T-cell (primary cell): Measurements from ENCODE around the gene DCTN2. TPM values are rescaled to one million over a fixed set of nuclear protein-coding genes. Genes with fewer than 3 reads are reported as not detected.
"Not testable (repeated sequence)": the region's sequence is repeated elsewhere in the genome, so short reads cannot be mapped to it uniquely, and the experiment has no call there.

Experiments
- ATAC-seq, 4 experiments: fragments of 200-7000 bp in 3 of 4; fragments of 150-1000 bp in 1 of 4; cut with Tn5 transposase; replicated peaks in 1 of 4; 1 replicate in 3 of 4; 2 replicates in 1 of 4; pipeline ENCODE4 v1.10.0; 2021; ENCODE audit warnings: moderate library complexity in 3 of 4, mild to moderate bottlenecking in 2 of 4, moderate number of reproducible peaks in 1 of 4
- CTCF ChIA-PET, 2 donors: fragments of 300-600 bp; sonication (Branson Sonifier 250); formaldehyde crosslinking; loops; one replicate each; lab custom pipeline; 2022; ENCODE audit warnings: antibody characterized with exemption in 2 of 2; lab: Charles Lee
- POLR2A ChIA-PET, 2 donors: fragments of 300-600 bp; sonication (Branson Sonifier 250); formaldehyde crosslinking; loops; one replicate each; lab custom pipeline; 2022; ENCODE audit warnings: antibody characterized with exemption in 2 of 2; lab: Charles Lee
- DNase-seq, 35 experiments: peaks; one replicate each; pipeline versions ENCODE4 v3.0.0 to v3.0.0-alpha.2; 2013 to 2023
- H3K27ac ChIP-seq: one replicate; pipeline ENCODE4 v1.5.1; 2013; ENCODE audit warnings: low read length
- H3K27me3 ChIP-seq, 2 experiments: replicated peaks in 1 of 2; 1 replicate in 1 of 2; 2 replicates in 1 of 2; pipeline versions ENCODE4 v1.6.1 to v1.7.0; 2013; ENCODE audit warnings: low read length in 1 of 2, mixed read lengths in 1 of 2; ENCODE audit not compliant: control insufficient read depth in 2 of 2, insufficient read depth in 2 of 2; ENCODE audit errors: extremely low read depth in 1 of 2
- H3K36me3 ChIP-seq, 2 donors: 1 replicate in 1 of 2; 2 replicates in 1 of 2; pipeline versions ENCODE4 v1.6.1 to v1.7.0; 2013; ENCODE audit warnings: low read length in 1 of 2; ENCODE audit not compliant: control insufficient read depth in 2 of 2, insufficient read depth in 1 of 2; ENCODE audit errors: extremely low read depth in 1 of 2
- H3K4me1 ChIP-seq, 2 experiments: 1 replicate in 1 of 2; 2 replicates in 1 of 2; pipeline versions ENCODE4 v1.6.1 to v1.7.0; 2013; ENCODE audit warnings: low read length in 2 of 2, mixed read lengths in 1 of 2; ENCODE audit not compliant: insufficient read depth in 2 of 2, control insufficient read depth in 1 of 2; ENCODE audit errors: extremely low read depth in 1 of 2
- H3K4me3 ChIP-seq, 2 donors: 1 replicate in 1 of 2; 2 replicates in 1 of 2; pipeline versions ENCODE4 v1.5.1 to v1.7.0; 2013; ENCODE audit warnings: mild to moderate bottlenecking in 2 of 2, low read length in 1 of 2, moderate library complexity in 1 of 2; ENCODE audit not compliant: control insufficient read depth in 1 of 2; ENCODE audit errors: extremely low read depth in 1 of 2
- H3K9me3 ChIP-seq: 2 replicates; pipeline ENCODE4 v1.7.0; 2013
- H3K27ac Mint-ChIP-seq, 2 donors: one replicate each; pipeline ENCODE4 v1.8.0; 2020 to 2021; ENCODE audit warnings: mild to moderate bottlenecking in 2 of 2, mixed read lengths in 2 of 2
- H3K27me3 Mint-ChIP-seq, 2 donors: one replicate each; pipeline ENCODE4 v1.8.0; 2021 to 2022; ENCODE audit warnings: mixed read lengths in 2 of 2
- H3K36me3 Mint-ChIP-seq: one replicate; pipeline ENCODE4 v1.8.0; 2021; ENCODE audit warnings: mixed read lengths
- H3K4me1 Mint-ChIP-seq, 3 donors: one replicate each; pipeline ENCODE4 v1.8.0; 2020 to 2022; ENCODE audit warnings: mixed read lengths in 3 of 3, mild to moderate bottlenecking in 1 of 3
- H3K4me3 Mint-ChIP-seq, 3 donors: one replicate each; pipeline ENCODE4 v1.8.0; 2020 to 2022; ENCODE audit warnings: mild to moderate bottlenecking in 3 of 3, mixed read lengths in 3 of 3, moderate library complexity in 3 of 3
- H3K9me3 Mint-ChIP-seq, 3 donors: one replicate each; pipeline ENCODE4 v1.8.0; 2020 to 2022; ENCODE audit warnings: mixed read lengths in 3 of 3
- WGBS: methylation state at CpG from one replicate; pipeline ENCODE4 v1.1.5; 2013; ENCODE audit warnings: missing lambda C conversion rate; ENCODE audit not compliant: insufficient coverage; 5-methylcytosine and 5-hydroxymethylcytosine counted together
- total RNA-seq, 35 experiments: library from RNA in 6 of 35; stranded (reverse) in 6 of 35; fragments of 120-200 nt in 1 of 35; gene quantifications; one replicate each; pipeline versions ENCODE4 v1.2.1 to v1.2.4 and lab custom pipeline; 2013 to 2026

Gene DCTN2
- total RNA-seq, 5 donors from 2014 or later (not counting 1 experiment from before 2014, with no cell fraction given) = 60.1 to 81.9 (median 71.5) TPM

DNA sequence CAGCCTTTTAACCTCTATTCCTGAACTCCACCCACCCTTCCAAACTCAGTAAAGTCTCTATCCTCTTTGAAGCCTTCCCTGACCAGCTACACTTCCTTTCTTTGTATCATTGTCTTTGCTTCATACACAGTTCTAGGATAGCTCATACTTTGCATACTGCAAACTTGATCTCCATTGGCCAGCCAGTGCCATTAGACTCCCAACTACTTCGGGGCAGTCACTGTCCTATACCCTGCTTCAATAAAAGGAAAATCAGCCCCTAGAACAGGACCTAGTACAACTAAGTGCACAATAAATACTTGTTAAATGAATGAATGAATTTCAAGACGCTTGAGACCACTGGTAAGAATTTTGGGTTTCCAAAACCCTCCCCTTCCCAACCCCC lies 43.5 kb upstream of the DCTN2 start:
- H3K9me3 ChIP-seq = no peaks in the 10 kb centered on the region
- WGBS = no CpG with 5 or more reads among the region's 2 CpGs
- ATAC-seq (no peak), DNase-seq (no peak)
- H3K27me3 Mint-ChIP-seq = peaks cover 0 to 3% of the 10 kb centered on the region in 2 donors
- CTCF ChIA-PET = interaction anchor here in 1 of 2 donors (0.8 to 1.6 kb wide), 2 partner anchors 23 to 43 kb away, joined by 3 to 14 read pairs; partner anchors contain the start of gene B4GALNT1
- H3K9me3 Mint-ChIP-seq = no peaks in the 10 kb centered on the region
- H3K27ac Mint-ChIP-seq = peak overlapping the region; percentile 86
- peak overlapping the region; percentile 85 to 87 (median 85) for H3K4me3 Mint-ChIP-seq
- peak overlapping the region; percentile 76 to 97 for H3K4me3 ChIP-seq
- peak overlapping the region; percentile 73 for H3K27ac ChIP-seq
- peaks cover 0 to 10% of the 10 kb centered on the region in 2 experiments for H3K27me3 ChIP-seq
- POLR2A ChIA-PET = no interaction called here
- H3K36me3 Mint-ChIP-seq = peaks cover 5% of the 10 kb centered on the region
- H3K4me1 ChIP-seq = peaks cover 7 to 25% of the 10 kb centered on the region in 2 experiments
- H3K36me3 ChIP-seq = peaks cover 0 to 13% of the 10 kb centered on the region in 2 donors
- H3K4me1 Mint-ChIP-seq = peaks cover 25 to 30% (median 28%) of the 10 kb centered on the region in 3 donors

DNA sequence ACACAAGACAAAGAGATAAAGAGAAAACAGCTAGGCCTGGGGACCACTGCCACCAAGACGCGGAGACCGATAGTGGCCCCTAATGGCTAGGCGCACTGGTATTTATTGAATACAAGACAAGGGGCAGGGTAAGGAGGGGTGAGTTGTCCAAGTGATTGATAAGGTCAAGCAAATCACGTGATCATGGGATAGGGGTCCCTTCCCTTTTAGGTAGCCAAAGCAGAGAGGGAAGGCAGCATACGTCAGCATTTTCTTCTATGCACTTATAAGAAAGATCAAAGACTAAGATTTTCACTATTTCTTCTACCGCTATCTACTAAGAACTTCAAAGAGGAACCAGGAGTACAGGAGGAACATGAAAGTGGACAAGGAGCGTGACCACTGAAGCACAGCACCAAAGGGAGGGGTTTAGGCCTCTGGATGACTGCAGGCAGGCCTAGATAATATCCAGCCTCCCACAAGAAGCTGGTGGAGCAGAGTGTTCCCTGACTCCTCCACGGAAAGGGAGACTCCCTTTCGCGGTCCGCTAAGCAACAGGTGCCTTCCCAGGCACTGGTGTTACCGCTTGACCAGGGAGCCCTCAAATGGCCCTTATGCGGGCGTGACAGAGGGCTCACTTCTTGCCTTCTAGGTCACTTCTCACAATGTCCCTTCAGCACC lies 42.1 kb upstream of the DCTN2 start:
- peaks cover 25 to 28% (median 28%) of the 10 kb centered on the region in 3 donors for H3K4me1 Mint-ChIP-seq
- H3K27ac Mint-ChIP-seq, ATAC-seq, H3K27me3 Mint-ChIP-seq, DNase-seq, H3K36me3 ChIP-seq, H3K4me3 Mint-ChIP-seq, H3K36me3 Mint-ChIP-seq, H3K9me3 Mint-ChIP-seq, H3K9me3 ChIP-seq, H3K27ac ChIP-seq, POLR2A ChIA-PET, H3K4me3 ChIP-seq: not testable (repeated sequence)
- Histone ChIP-seq H3K27me3 (peaks cover 0 to 16% of the 10 kb centered on the region in 2 experiments), H3K4me1 (peaks cover 7 to 25% of the 10 kb centered on the region in 2 experiments)
- CTCF ChIA-PET = interaction anchor here in 1 of 2 donors (0.6 kb wide), 1 partner anchor 46 kb away, joined by 3 read pairs; no protein-coding TSS in a partner anchor
- WGBS = 98% methylated on average over 10 of the region's 15 CpGs

DNA sequence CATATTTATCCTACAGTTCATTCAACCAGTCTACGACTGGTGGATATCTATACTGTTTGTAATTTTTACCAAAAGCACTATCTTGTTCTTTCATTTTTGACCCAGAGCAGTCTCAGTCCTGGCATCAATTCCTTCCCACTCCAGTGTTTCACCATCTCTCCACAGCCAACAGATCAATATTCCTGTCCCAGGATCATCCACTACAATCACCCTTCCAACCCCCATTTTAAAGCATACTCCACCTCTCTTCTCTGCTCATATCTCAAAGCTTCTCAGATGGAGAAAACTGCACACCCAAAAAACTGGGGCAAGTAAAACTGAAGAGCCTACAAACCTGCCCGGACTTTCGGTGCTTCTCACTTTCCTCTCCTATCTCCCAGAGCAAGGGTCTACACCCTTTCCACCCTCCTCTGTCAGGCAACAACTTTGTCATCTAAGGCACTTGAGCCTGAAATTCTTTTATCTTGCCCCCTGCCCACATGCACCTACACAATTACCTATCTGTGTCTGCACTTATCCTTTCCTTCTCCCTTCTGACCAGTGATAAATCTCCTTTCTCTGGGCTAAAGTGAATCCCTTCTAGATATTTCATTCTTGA lies 39.9 kb upstream of the DCTN2 start:
- Histone ChIP-seq H3K27ac (no peak overlapping the region), H3K9me3 (no peaks in the 10 kb centered on the region), H3K36me3 (no peaks in the 10 kb centered on the region), H3K27me3 (peaks cover 0 to 29% of the 10 kb centered on the region in 2 experiments), H3K4me3 (no peak overlapping the region), H3K4me1 (peaks cover 4 to 24% of the 10 kb centered on the region in 2 experiments)
- Mint-ChIP-seq H3K4me3 (no peak overlapping the region), H3K36me3 (no peaks in the 10 kb centered on the region), H3K4me1 (peaks cover 12 to 19% (median 18%) of the 10 kb centered on the region in 3 donors), H3K9me3 (no peaks in the 10 kb centered on the region), H3K27ac (no peak overlapping the region), H3K27me3 (peaks cover 0 to 10% of the 10 kb centered on the region in 2 donors)
- ATAC-seq (no peak), DNase-seq (no peak)
- ChIA-PET POLR2A (no interaction called here), CTCF (no interaction called here)
- WGBS = 89% methylated on average over 3 of the region's 3 CpGs

DNA sequence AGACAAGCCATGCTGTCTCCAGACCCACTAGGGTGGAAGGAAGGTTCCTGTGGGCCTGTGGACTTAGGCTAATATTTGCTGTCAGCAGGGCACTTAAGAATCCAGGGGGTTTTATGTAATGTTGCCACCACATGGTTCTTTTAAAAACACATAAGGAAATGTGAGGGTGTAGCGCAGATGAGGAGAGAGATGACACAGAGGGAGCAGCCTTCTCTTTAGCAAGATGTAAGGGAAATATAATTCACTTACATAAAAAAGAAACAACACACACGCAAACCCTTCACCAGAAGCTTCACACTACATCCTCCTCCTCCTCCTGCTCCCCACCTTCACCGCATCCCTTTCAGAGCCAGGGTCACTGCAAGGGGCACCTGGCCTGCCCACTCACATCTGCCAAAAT lies 39.1 kb upstream of the DCTN2 start:
- CTCF ChIA-PET = interaction anchor here (0.9 to 1.1 kb wide), 2 partner anchors 26 to 47 kb away, joined by 3 to 6 read pairs; partner anchors contain the start of gene B4GALNT1 (in 1 of the 2)
- Mint-ChIP-seq H3K4me1 (peaks cover 8 to 13% (median 13%) of the 10 kb centered on the region in 3 donors), H3K9me3 (no peaks in the 10 kb centered on the region), H3K27me3 (peaks cover 0 to 10% of the 10 kb centered on the region in 2 donors), H3K4me3 (no peak overlapping the region), H3K27ac (no peak overlapping the region), H3K36me3 (no peaks in the 10 kb centered on the region)
- H3K4me1 ChIP-seq = peaks cover 4 to 17% of the 10 kb centered on the region in 2 experiments
- no peaks in the 10 kb centered on the region for H3K36me3 ChIP-seq
- peaks cover 0 to 32% of the 10 kb centered on the region in 2 experiments for H3K27me3 ChIP-seq
- POLR2A ChIA-PET = no interaction called here
- no peak overlapping the region for H3K27ac ChIP-seq
- no peaks in the 10 kb centered on the region for H3K9me3 ChIP-seq
- ATAC-seq (no peak), DNase-seq (no peak)
- WGBS = no CpG with 5 or more reads among the region's 3 CpGs
- H3K4me3 ChIP-seq = no peak overlapping the region

DNA sequence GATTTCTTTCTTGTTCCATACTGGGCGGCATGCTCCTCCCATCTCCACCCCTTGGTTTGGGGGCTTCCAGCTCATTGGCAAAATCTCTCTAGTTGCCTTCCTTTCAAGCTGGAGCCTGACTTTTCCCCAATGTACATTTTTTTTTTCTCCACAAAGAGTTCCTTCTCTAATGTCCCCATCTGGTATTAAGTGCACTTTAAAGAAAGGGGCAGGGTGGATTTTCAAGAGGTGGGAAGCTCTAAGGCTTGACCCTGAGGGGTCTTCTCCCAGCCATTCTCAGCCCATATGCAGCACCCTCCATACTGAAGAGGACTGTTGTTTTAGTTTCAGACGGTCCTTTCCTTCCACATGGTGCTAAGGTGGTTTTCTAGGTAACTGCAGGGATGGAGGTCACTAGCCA lies 38.2 kb upstream of the DCTN2 start:
- Histone ChIP-seq H3K4me1 (peaks cover 0 to 10% of the 10 kb centered on the region in 2 experiments), H3K27ac (no peak overlapping the region), H3K36me3 (no peaks in the 10 kb centered on the region), H3K9me3 (no peaks in the 10 kb centered on the region), H3K27me3 (peaks cover 0 to 32% of the 10 kb centered on the region in 2 experiments), H3K4me3 (no peak overlapping the region)
- 80% methylated on average over 1 of the region's 2 CpGs for WGBS
- H3K27me3 Mint-ChIP-seq = peaks cover 0 to 10% of the 10 kb centered on the region in 2 donors
- H3K4me3 Mint-ChIP-seq = no peak overlapping the region
- DNase-seq = no peak
- no peak overlapping the region for H3K27ac Mint-ChIP-seq
- peaks cover 1 to 7% (median 6%) of the 10 kb centered on the region in 3 donors for H3K4me1 Mint-ChIP-seq
- CTCF ChIA-PET = interaction anchor here (0.5 to 3.6 kb wide), 14 partner anchors 8 to 486 kb away, joined by 3 to 28 read pairs (median 4); partner anchors contain the start of gene B4GALNT1 (in 1 of the 2)
- H3K9me3 Mint-ChIP-seq = no peaks in the 10 kb centered on the region
- no peak for ATAC-seq
- POLR2A ChIA-PET = interaction anchor here (0.6 to 0.7 kb wide), 2 partner anchors 52 to 1746 kb away, joined by 4 to 8 read pairs; no protein-coding TSS in a partner anchor
- no peaks in the 10 kb centered on the region for H3K36me3 Mint-ChIP-seq

DNA sequence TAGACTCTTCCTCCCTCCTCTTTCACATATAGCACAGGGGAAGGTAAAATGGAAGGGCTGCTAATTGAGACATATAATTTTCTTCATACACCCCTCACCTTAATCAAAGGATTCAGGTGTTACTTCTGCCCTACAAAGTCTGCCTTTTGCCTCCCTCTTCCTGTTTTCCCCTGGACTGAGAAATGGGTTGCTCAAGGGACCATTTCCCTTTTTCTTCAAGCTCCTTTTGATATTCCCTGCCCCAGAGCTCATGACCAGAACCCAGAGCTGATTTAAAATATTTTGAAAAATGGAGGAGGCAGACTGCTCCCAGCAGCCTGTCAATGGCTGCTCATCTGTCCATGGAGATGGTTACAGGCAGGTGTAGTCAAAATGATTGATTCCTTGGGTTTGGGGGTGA lies 37.7 kb upstream of the DCTN2 start:
- ATAC-seq = no peak
- Mint-ChIP-seq H3K4me1 (peaks cover 0 to 6% (median 6%) of the 10 kb centered on the region in 3 donors), H3K36me3 (no peaks in the 10 kb centered on the region), H3K4me3 (no peak overlapping the region), H3K27ac (no peak overlapping the region), H3K9me3 (no peaks in the 10 kb centered on the region), H3K27me3 (peaks cover 0 to 10% of the 10 kb centered on the region in 2 donors)
- no peak overlapping the region for H3K4me3 ChIP-seq
- H3K27ac ChIP-seq = no peak overlapping the region
- ChIA-PET CTCF (interaction anchor here (0.5 to 3.6 kb wide), 10 partner anchors 8 to 485 kb away, joined by 3 to 28 read pairs (median 4); partner anchors contain the start of gene B4GALNT1 (in 1 of the 2)), POLR2A (interaction anchor here (0.6 to 0.7 kb wide), 2 partner anchors 52 to 1746 kb away, joined by 4 to 8 read pairs; no protein-coding TSS in a partner anchor)
- no peaks in the 10 kb centered on the region for H3K36me3 ChIP-seq
- H3K9me3 ChIP-seq = no peaks in the 10 kb centered on the region
- H3K4me1 ChIP-seq = peaks cover 0 to 8% of the 10 kb centered on the region in 2 experiments
- H3K27me3 ChIP-seq = peaks cover 0 to 32% of the 10 kb centered on the region in 2 experiments
- DNase-seq = no peak
